ENCODE data around the gene UBL3.

DNA sequence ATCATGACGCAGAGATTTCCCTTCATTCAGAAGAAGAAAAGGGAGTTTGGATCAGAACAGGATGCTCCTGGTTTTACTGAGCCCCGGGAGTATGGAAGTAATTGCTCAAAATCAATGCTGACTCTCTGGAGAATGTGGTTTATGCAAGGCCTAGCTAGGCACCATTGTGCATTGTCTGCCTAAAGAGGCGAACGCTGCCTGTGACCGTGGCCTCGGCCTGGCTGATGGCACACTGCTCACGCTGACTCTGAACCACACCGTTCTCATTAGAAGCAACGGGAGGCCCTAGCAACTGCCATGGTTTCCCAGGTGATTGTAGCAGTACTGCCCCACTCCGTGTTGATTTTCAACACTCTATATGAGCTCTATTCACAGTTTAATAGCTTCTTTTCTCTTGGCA is 41.7 kb upstream of the UBL3 start:
- TF ChIP-seq BRCA1 (IDR thresholded peaks at IDR 0.05; ENCODE audit: low read depth, low read length) (no peak), YY1 (IDR thresholded peaks at IDR 0.05; ENCODE audit: low read depth, low read length) (no peak), EZH2 (IDR thresholded peaks at IDR 0.05; ENCODE audit: low read depth, low read length, severe bottlenecking) (no peak), CREB1 (IDR thresholded peaks at IDR 0.05) (no peak), SUZ12 (IDR thresholded peaks at IDR 0.05; ENCODE audit: low read length) (no peak), TAF1 (IDR thresholded peaks at IDR 0.05; ENCODE audit: low read depth, low read length) (no peak), POLR2A (IDR thresholded peaks at IDR 0.05; ENCODE audit: control extremely low read depth in 1 of 2, low read depth in 2 of 2, low read length in 2 of 2) (no peak), POLR2AphosphoS5 (IDR thresholded peaks at IDR 0.05; ENCODE audit: low read depth, low read length) (no peak), CHD1 (IDR thresholded peaks at IDR 0.05; ENCODE audit: low read depth, low read length) (no peak), FOSL1 (IDR thresholded peaks at IDR 0.05; ENCODE audit: insufficient read depth, low read depth, low read length) (no peak)
- TF ChIP-seq, protein P1, sequence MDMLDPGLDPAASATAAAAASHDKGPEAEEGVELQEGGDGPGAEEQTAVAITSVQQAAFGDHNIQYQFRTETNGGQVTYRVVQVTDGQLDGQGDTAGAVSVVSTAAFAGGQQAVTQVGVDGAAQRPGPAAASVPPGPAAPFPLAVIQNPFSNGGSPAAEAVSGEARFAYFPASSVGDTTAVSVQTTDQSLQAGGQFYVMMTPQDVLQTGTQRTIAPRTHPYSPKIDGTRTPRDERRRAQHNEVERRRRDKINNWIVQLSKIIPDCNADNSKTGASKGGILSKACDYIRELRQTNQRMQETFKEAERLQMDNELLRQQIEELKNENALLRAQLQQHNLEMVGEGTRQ (IDR thresholded peaks at IDR 0.05; ENCODE audit: low read length), result no peak
- TF ChIP-seq, protein P2, sequence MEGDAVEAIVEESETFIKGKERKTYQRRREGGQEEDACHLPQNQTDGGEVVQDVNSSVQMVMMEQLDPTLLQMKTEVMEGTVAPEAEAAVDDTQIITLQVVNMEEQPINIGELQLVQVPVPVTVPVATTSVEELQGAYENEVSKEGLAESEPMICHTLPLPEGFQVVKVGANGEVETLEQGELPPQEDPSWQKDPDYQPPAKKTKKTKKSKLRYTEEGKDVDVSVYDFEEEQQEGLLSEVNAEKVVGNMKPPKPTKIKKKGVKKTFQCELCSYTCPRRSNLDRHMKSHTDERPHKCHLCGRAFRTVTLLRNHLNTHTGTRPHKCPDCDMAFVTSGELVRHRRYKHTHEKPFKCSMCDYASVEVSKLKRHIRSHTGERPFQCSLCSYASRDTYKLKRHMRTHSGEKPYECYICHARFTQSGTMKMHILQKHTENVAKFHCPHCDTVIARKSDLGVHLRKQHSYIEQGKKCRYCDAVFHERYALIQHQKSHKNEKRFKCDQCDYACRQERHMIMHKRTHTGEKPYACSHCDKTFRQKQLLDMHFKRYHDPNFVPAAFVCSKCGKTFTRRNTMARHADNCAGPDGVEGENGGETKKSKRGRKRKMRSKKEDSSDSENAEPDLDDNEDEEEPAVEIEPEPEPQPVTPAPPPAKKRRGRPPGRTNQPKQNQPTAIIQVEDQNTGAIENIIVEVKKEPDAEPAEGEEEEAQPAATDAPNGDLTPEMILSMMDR (IDR thresholded peaks at IDR 0.05; ENCODE audit: control extremely low read depth in 1 of 3, insufficient read depth in 1 of 3, low read depth in 1 of 3, low read length in 3 of 3), result no peak
